22Rv1 (cell line): ENCODE data around the gene ALDOC.

Source experiments
- H3K27ac ChIP-seq: fragments of 450-650 bp; 2 replicates; pipeline ENCODE4 v1.5.1; 2017
- CTCF ChIP-seq: fragments of 450-650 bp; IDR thresholded peaks from 2 replicates; pipeline ENCODE4 v1.5.1; 2017; ENCODE audit warnings: mild to moderate bottlenecking
- ZFX ChIP-seq: fragments of 450-650 bp; IDR thresholded peaks from 2 replicates; pipeline ENCODE4 v1.6.1; 2017; ENCODE audit warnings: antibody characterized with exemption, borderline replicate concordance

The ALDOC gene

DNA sequence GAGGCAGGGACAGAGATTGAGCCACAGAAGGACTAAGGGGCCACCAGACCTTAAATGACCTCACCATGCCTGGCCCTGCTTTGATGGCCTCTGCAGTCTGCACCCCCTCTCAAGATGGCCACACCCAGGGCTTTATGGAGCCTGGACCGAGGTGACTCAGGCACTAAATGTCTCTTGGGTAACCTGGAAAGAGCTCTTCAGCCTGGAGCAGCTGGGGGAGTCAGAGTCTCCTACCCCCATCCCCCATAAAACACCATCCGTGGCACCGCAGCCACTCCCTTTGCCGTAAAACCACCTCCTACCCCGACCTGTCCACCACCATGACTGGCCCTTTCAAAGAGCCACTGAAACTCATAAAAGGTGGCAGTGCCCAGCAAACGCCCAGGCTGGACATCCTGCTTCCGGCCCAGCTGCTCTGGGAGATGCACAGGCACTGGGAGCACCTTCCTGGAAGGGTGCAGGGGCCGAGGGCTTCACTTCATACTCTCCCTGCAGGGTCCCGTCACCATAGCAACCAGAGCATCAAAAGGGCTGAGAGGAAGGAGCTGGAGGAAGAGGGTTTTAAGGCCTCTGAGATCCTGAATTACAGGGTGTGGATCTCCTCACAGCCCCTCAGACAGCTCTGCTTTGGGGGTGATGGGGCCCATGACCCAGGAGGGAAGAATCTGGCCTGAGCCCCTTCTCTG lies 48.2 kb downstream of the ALDOC start:
- H3K27ac ChIP-seq: peak overlapping the region; percentile 69
- TF ChIP-seq ZFX (no peak), CTCF (no peak)

DNA sequence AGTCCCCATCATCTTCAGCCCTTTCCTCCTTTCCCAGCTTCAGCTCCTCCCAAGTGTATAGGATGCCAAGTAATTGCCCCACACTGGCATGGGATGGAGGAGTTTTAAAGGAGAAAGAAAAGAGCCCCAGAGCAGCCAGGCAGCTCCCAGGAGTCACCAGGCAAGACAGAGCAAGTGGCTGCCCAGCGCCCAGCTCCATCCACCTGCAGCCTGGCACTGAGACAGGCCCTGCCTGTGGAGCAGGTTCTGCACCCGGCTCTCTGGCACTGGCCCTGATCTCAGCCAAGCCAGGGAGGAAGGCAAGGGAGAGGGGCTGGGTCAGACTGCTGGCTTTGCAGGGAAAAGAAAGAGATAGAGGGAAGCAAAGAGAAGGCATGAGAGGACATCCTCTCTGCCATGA lies 48.8 kb downstream of the ALDOC start:
- peak overlapping the region; percentile 69 for H3K27ac ChIP-seq
- TF ChIP-seq CTCF (no peak), ZFX (no peak)

DNA sequence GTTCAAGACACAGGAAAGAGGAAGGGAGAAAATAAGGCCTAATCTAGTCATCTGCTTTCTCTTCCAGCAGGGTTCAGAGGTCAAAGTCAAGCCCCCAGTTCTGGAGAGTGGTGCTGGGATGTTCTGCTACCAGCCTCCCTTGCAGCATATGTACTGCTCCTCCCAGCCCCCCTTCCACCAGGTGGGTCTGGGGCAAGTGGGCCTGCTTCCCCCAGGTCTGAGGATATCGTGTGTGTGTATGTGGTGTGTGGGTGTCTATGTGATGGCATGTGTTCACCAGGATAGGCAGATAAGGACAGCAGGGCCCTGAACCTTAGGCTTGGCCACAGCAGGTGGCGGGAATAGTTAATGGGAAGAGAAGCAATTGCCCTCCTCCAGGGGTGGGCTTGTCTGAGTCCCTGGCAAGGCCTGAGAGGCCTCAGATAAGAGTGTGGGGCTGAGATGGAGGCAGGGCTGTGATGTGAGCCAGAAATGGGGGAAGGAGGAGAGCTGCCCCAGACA lies 49.5 kb downstream of the ALDOC start:
- TF ChIP-seq CTCF (no peak), ZFX (no peak)
- H3K27ac ChIP-seq: peak overlapping the region; percentile 69

GRCh38 chr17:28526381-28526780 lies 50.3 kb downstream of the ALDOC start:
- no peak for TF ChIP-seq CTCF
- no peak for TF ChIP-seq ZFX
- no peak overlapping the region for H3K27ac ChIP-seq

DNA sequence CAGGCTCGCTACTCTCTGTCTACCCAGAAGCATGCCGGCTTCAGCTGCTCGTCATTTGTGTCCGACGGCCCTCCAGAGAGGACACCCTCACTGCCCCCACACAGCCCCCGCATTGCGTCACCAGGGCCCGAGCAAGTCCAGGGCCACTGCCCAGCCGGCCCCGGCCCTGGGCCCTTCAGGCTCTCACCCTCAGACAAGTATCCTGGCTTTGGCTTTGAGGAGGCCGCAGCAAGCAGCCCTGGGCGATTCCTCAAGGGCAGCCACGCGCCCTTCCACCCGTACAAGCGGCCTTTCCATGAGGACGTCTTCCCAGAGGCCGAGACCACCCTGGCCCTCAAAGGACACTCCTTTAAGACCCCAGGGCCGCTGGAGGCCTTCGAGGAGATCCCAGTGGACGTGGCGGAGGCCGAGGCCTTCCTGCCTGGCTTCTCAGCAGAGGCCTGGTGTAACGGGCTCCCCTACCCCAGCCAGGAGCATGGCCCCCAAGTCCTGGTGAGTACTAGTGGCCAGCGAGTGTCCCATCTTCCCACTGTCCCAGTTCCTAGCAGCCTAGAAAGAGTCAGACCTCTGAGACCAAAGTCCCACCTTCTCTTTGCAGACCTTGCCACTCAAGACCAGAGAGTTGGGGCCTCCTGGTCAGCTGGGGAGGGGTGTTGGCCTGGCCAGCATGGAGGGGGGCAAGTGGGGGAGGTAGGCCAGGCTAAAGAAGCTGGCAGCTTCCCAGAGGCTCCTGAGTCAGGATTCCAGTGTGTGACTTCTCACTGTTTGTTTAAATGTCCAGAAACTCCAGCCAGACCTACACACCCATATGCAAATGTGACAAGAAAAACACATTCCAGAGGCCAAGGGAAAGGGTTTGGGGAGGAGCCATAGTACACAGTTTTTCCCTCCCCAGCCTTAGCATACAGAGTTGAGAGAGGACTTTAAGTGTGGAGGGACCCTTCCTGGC lies 51.9 kb downstream of the ALDOC start:
- H3K27ac ChIP-seq: peak overlapping the region; percentile 55
- TF ChIP-seq CTCF: no peak
- no peak for TF ChIP-seq ZFX

- no peak overlapping the region for H3K27ac ChIP-seq
- TF ChIP-seq ZFX: no peak
- TF ChIP-seq CTCF: no peak
Observed at GRCh38 chr17:28523876-28524275, 52.8 kb downstream of the ALDOC start.

DNA sequence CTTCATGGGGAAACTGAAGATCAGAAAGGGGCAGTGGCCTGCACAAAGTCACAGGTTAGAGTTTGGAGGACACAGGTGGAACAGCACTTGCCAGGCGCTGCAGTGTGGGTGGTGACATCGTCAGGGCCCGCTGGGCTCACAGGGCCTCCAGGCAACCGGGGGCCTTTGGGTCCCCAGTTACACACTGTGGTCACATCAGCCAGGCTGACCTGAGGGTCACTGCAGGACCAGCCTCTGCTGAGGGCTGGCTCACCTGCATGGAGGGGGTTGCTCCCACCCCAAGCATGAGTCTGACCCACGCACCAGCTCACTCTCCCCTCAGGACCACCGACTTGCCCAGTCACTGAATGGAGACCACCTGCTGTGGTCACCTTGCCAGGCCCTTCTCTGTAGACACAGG lies 53.5 kb downstream of the ALDOC start:
- TF ChIP-seq ZFX: no peak
- TF ChIP-seq CTCF: no peak
- no peak overlapping the region for H3K27ac ChIP-seq
